Measurements from ENCODE around the gene ERMARD. TPM values are rescaled to one million over a fixed set of nuclear protein-coding genes. Genes with fewer than 3 reads are reported as not detected.

ERMARD gene
- total and polyA plus RNA-seq, 2 donors (not counting 3 experiments of a cell fraction or from before 2014, with no cell fraction given): 23.8 to 36.4 TPM

- intact Hi-C loops (cut with micrococcal nuclease): loop anchor here (5.0 kb wide), 1 partner anchor 835 kb away; no protein-coding TSS in a partner anchor
Measured at GRCh38 chr6:169792306-169793015, 41.0 kb downstream of the ERMARD start.

More at GRCh38 chr6:169792306-169793015, 41.0 kb downstream of the ERMARD start:
- TF ChIP-seq GATA2 (IDR thresholded peaks at IDR 0.05; ENCODE audit: insufficient read depth, insufficient read length, low read depth, low read length): no peak
- no peak for TF ChIP-seq JUN (IDR thresholded peaks at IDR 0.05; ENCODE audit: borderline replicate concordance, insufficient read depth, insufficient read length, low read depth)
- no peak for TF ChIP-seq EZH2 (IDR thresholded peaks at IDR 0.05; ENCODE audit: borderline replicate concordance, low read depth, low read length, severe bottlenecking)
- TF ChIP-seq POLR2A (IDR thresholded peaks at IDR 0.05; ENCODE audit: low read depth, low read length): no peak
- no peak for TF ChIP-seq CTCF (IDR thresholded peaks at IDR 0.05; ENCODE audit: extremely low read depth in 1 of 2, insufficient read depth in 1 of 2, low read depth in 1 of 2, low read length in 2 of 2)
- Histone ChIP-seq H3K27ac (ENCODE audit: insufficient read depth, low read depth, low read length) (no peak overlapping the region), H3K9ac (replicated peaks; ENCODE audit: extremely low read depth, insufficient read depth, low read length) (no peak overlapping the region), H4K20me1 (replicated peaks; ENCODE audit: control insufficient read depth, extremely low read depth, insufficient read depth, low read length) (no peaks in the 10 kb centered on the region), H3K9me1 (replicated peaks; ENCODE audit: control insufficient read depth, extremely low read depth, insufficient read depth, low read length) (no peaks in the 10 kb centered on the region), H3K4me2 (ENCODE audit: insufficient read depth, low read length) (no peak overlapping the region), H3K79me2 (ENCODE audit: control insufficient read depth, insufficient read depth, low read length) (no peaks in the 10 kb centered on the region), H3K9me3 (replicated peaks; ENCODE audit: control insufficient read depth, insufficient read depth, low read length) (no peaks in the 10 kb centered on the region), H3K4me3 (replicated peaks in 1 of 3; ENCODE audit: insufficient read depth in 1 of 3, low read depth in 1 of 3, low read length in 3 of 3) (no peak overlapping the region), H3K27me3 (ENCODE audit: control insufficient read depth in 2 of 2, insufficient read depth in 2 of 2, low read length in 2 of 2) (peaks cover 4 to 11% of the 10 kb centered on the region in 2 experiments), H2AFZ (ENCODE audit: low read depth, low read length) (no peak overlapping the region), H3K4me1 (ENCODE audit: control insufficient read depth, extremely low read depth, insufficient read depth, low read length) (peaks cover 6% of the 10 kb centered on the region), H3K36me3 (ENCODE audit: control insufficient read depth in 2 of 2, extremely low read depth in 1 of 2, insufficient read depth in 2 of 2, low read length in 2 of 2) (no peaks in the 10 kb centered on the region)
- dilution Hi-C loops (cut with MboI; ENCODE audit: extremely low pct_ligation_motif_present, low sequenced_read_pairs): no loop called here
- ChIA-PET POLR2A (no interaction called here), CTCF (interaction anchor here (1.6 to 2.3 kb wide), 2 partner anchors 725 to 730 kb away, joined by 3 to 10 read pairs; no protein-coding TSS in a partner anchor)
- BruUV-seq (replicated peaks): no TSS peak
- no peak for DNase-seq (ENCODE audit: low read depth, low spot score)
- FAIRE-seq: no peak

Measured in endothelial cell of umbilical vein (primary cell).